Activated B cell treated with CpG ODN at 0.5 μM for 24 hours (primary cell): ENCODE results near the gene TFDP3. TPM values are rescaled to one million over a fixed set of nuclear protein-coding genes. Genes with fewer than 3 reads are reported as not detected.

Experiments used
- ATAC-seq: fragments of 200-7000 bp; cut with Tn5 transposase; one replicate; pipeline ENCODE4 v1.10.0; 2021; ENCODE audit warnings: low read depth, mild to moderate bottlenecking, moderate library complexity
- CTCF ChIA-PET: fragments of 350-600 bp; sonication (Branson Sonifier 250); formaldehyde crosslinking; loops from one replicate; lab custom pipeline; 2021; ENCODE audit warnings: antibody characterized with exemption; lab: Charles Lee
- POLR2A ChIA-PET: fragments of 350-600 bp; sonication (Branson Sonifier 250); formaldehyde crosslinking; loops from one replicate; lab custom pipeline; 2021; ENCODE audit warnings: antibody characterized with exemption; lab: Charles Lee
- DNase-seq: peaks from one replicate; pipeline ENCODE4 v3.0.0; 2022
- H3K27ac Mint-ChIP-seq: one replicate; pipeline ENCODE4 v1.8.0; 2020; ENCODE audit warnings: mixed read lengths
- H3K27me3 Mint-ChIP-seq: one replicate; pipeline ENCODE4 v1.8.0; 2021; ENCODE audit warnings: mixed read lengths
- H3K36me3 Mint-ChIP-seq: one replicate; pipeline ENCODE4 v1.8.0; 2021; ENCODE audit warnings: low read depth, mixed read lengths
- H3K4me1 Mint-ChIP-seq: one replicate; pipeline ENCODE4 v1.8.0; 2021; ENCODE audit warnings: mixed read lengths
- H3K4me3 Mint-ChIP-seq: one replicate; pipeline ENCODE4 v1.8.0; 2020; ENCODE audit warnings: mild to moderate bottlenecking, mixed read lengths
- H3K9me3 Mint-ChIP-seq: one replicate; pipeline ENCODE4 v1.8.0; 2020; ENCODE audit warnings: mixed read lengths
- intact Hi-C: fragments of 100-400 bp; cut with micrococcal nuclease; formaldehyde crosslinking; loops from one replicate; pipeline ENCODE4 v1.15.1; 2024
- total RNA-seq: library from RNA; stranded (reverse); gene quantifications from 2 replicates; pipeline ENCODE4 v1.2.3, GENCODE V29; 2022
- TF ChIP-seq, protein P1 (sequence below): fragments of 200-600 bp; IDR thresholded peaks from one replicate; pipeline ENCODE4 v1.8.0; 2022; ENCODE audit warnings: antibody characterized with exemption, mild to moderate bottlenecking

Gene TFDP3
- total RNA-seq, 1 donor from 2014 or later: not detected

DNA sequence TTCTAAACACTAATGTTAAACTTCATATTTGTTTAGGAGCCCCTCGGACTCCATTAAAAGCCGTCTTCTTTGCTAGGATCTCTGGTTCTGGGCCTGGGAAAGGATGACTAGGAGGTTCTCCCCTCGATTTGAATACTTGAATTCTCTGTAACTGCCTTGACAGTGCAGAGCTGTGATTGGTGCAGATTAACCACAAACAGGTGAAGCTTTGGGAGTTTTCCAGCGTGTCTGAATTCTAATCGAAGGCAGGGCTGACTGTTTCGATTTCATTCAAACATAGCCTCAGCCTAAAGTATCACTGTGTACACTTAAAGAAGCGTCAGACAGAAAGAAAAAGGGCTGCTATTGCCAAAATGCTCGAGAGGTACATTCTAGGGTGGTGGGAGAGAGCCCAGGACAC is 29.0 kb downstream of the TFDP3 start:
- POLR2A ChIA-PET: no interaction called here
- ATAC-seq (no peak), DNase-seq (no peak)
- Mint-ChIP-seq H3K27me3 (peaks cover 3% of the 10 kb centered on the region), H3K27ac (no peak overlapping the region), H3K9me3 (no peaks in the 10 kb centered on the region), H3K4me3 (no peak overlapping the region), H3K4me1 (no peaks in the 10 kb centered on the region), H3K36me3 (no peaks in the 10 kb centered on the region)
- intact Hi-C loops: no loop called here
- CTCF ChIA-PET: no interaction called here
- TF ChIP-seq, protein P1, sequence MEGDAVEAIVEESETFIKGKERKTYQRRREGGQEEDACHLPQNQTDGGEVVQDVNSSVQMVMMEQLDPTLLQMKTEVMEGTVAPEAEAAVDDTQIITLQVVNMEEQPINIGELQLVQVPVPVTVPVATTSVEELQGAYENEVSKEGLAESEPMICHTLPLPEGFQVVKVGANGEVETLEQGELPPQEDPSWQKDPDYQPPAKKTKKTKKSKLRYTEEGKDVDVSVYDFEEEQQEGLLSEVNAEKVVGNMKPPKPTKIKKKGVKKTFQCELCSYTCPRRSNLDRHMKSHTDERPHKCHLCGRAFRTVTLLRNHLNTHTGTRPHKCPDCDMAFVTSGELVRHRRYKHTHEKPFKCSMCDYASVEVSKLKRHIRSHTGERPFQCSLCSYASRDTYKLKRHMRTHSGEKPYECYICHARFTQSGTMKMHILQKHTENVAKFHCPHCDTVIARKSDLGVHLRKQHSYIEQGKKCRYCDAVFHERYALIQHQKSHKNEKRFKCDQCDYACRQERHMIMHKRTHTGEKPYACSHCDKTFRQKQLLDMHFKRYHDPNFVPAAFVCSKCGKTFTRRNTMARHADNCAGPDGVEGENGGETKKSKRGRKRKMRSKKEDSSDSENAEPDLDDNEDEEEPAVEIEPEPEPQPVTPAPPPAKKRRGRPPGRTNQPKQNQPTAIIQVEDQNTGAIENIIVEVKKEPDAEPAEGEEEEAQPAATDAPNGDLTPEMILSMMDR: no peak

DNA sequence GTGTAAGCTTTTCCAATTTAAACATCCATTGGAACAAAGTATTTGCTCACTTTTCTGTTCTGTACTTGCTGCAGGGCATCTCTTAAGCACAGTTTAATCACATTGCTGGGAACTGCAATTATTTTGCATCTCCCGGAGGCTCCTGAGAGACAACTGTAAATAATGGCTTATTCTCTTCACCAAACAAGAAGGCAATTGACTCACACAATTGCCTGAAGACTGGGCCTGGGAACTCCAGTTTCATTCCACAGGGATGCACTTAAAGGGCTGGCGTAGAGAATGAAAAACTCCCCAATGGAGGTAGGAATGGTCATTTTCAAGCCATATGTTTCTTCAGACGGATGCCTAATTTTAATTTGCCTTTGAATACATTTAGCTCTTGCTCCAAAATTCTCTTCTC is 29.5 kb downstream of the TFDP3 start:
- Mint-ChIP-seq H3K27ac (no peak overlapping the region), H3K27me3 (peaks cover 3% of the 10 kb centered on the region), H3K9me3 (no peaks in the 10 kb centered on the region), H3K4me1 (no peaks in the 10 kb centered on the region), H3K4me3 (no peak overlapping the region), H3K36me3 (no peaks in the 10 kb centered on the region)
- ChIA-PET POLR2A (no interaction called here), CTCF (no interaction called here)
- ATAC-seq (no peak), DNase-seq (no peak)
- intact Hi-C loops: no loop called here
- TF ChIP-seq, protein P1: no peak

DNA sequence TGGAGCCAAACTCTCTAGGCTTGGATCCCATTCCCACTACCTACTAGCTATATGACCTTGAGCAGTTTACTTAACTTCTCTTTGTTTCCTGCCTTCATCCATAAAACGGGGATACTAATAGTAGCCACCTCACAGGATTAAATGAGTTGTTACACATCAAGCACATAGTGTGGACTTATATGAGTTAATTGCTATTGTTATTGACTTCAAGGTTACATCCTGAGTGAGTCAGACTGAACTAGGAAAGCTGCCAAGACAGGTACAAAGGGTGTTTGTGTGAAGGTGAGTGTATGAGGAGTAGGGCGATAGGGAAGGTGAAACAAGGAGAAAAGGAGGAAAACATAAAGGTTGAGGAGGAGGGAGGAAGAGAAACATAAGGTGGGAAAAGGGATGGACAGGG is 32.2 kb downstream of the TFDP3 start:
- H3K27ac Mint-ChIP-seq: no peak overlapping the region
- ATAC-seq: no peak
- no peaks in the 10 kb centered on the region for H3K36me3 Mint-ChIP-seq
- no peak overlapping the region for H3K4me3 Mint-ChIP-seq
- H3K4me1 Mint-ChIP-seq: no peaks in the 10 kb centered on the region
- intact Hi-C loops: no loop called here
- POLR2A ChIA-PET: no interaction called here
- DNase-seq: no peak
- no peaks in the 10 kb centered on the region for H3K27me3 Mint-ChIP-seq
- H3K9me3 Mint-ChIP-seq: no peaks in the 10 kb centered on the region
- TF ChIP-seq, protein P1: no peak
- CTCF ChIA-PET: no interaction called here

DNA sequence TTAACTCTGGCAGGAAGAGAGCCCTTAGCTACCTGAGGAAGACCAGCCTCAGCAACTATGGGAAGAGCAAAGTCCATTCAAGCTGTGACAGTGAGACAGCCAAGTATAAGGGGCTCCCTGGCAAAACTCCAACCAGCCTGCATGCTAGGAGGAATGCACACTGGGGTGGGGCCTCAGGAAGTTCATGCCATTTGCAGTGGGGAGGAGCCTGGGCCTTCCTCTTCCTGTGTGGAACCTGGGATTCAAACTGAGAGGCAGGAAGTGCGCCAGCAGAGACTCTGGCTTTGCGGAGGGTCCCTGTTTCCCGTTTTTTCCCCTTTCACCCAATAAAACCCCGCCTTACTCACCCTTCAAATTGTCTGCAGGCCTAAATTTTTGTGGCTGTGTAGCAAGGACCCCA is 33.0 kb downstream of the TFDP3 start:
- no peaks in the 10 kb centered on the region for H3K9me3 Mint-ChIP-seq
- no peaks in the 10 kb centered on the region for H3K4me1 Mint-ChIP-seq
- intact Hi-C loops: no loop called here
- ChIA-PET CTCF (no interaction called here), POLR2A (no interaction called here)
- H3K36me3 Mint-ChIP-seq: no peaks in the 10 kb centered on the region
- no peaks in the 10 kb centered on the region for H3K27me3 Mint-ChIP-seq
- TF ChIP-seq, protein P1: no peak
- H3K27ac Mint-ChIP-seq: no peak overlapping the region
- H3K4me3 Mint-ChIP-seq: no peak overlapping the region
- ATAC-seq (no peak), DNase-seq (no peak)

DNA sequence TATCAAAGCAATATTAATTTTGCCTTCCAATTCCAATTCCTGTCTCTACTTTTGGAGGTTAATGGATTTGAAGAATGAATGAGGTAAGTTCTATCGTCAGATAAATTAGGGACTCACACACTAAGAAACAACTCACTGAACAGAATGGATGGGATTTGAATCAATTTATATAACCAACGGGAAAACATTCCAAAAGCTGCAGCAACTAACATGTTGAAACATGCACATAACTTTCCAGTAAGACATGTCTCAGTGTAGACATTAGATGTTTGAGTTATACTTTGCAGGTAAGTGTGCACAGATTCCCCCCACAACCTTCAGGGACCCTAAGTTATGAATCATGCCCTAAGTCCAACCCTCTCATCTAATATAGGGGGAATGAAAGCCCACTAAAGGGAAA is 34.3 kb downstream of the TFDP3 start:
- ATAC-seq: no peak
- H3K9me3 Mint-ChIP-seq: no peaks in the 10 kb centered on the region
- no peak for DNase-seq
- H3K27me3 Mint-ChIP-seq: no peaks in the 10 kb centered on the region
- H3K4me3 Mint-ChIP-seq: no peak overlapping the region
- H3K27ac Mint-ChIP-seq: no peak overlapping the region
- intact Hi-C loops: no loop called here
- CTCF ChIA-PET: no interaction called here
- no peaks in the 10 kb centered on the region for H3K4me1 Mint-ChIP-seq
- no peaks in the 10 kb centered on the region for H3K36me3 Mint-ChIP-seq
- TF ChIP-seq, protein P1: no peak
- POLR2A ChIA-PET: no interaction called here
